Measurements from ENCODE around the gene MATR3. TPM values are rescaled to one million over a fixed set of nuclear protein-coding genes. Genes with fewer than 3 reads are reported as not detected.
A peak's percentile ranks its signal among the peaks of the same experiment; 100 is the strongest.

MATR3 gene
- total and polyA plus RNA-seq, 4 donors, result 38.4 to 111 (median 69.7) TPM

DNA sequence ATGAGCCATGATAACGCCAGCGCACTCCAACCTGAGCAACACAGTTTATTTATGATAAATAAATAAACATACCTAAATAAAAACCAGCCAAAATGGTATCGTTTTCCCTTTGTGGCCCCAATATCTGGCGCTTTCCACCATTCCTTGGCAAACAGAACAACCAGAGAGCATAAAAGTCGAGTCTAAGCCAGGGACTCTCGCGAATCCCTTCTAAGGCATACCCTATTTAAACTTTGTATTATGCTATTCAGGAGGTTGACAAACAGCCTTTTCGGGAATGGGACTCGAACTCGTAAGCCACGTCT, 386 bp upstream of the MATR3 start (continued):
- TF ChIP-seq YY1 (IDR thresholded peaks at IDR 0.05) (no peak), FOXA1 (IDR thresholded peaks at IDR 0.05) (no peak), EGR1 (IDR thresholded peaks at IDR 0.05; ENCODE audit: low read depth in 2 of 2) (no peak), RXRA (IDR thresholded peaks at IDR 0.05) (no peak), NR2F2 (IDR thresholded peaks at IDR 0.05) (no peak)
- TF ChIP-seq, protein P1, sequence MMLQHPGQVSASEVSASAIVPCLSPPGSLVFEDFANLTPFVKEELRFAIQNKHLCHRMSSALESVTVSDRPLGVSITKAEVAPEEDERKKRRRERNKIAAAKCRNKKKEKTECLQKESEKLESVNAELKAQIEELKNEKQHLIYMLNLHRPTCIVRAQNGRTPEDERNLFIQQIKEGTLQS (IDR thresholded peaks at IDR 0.05), result no peak

DNA sequence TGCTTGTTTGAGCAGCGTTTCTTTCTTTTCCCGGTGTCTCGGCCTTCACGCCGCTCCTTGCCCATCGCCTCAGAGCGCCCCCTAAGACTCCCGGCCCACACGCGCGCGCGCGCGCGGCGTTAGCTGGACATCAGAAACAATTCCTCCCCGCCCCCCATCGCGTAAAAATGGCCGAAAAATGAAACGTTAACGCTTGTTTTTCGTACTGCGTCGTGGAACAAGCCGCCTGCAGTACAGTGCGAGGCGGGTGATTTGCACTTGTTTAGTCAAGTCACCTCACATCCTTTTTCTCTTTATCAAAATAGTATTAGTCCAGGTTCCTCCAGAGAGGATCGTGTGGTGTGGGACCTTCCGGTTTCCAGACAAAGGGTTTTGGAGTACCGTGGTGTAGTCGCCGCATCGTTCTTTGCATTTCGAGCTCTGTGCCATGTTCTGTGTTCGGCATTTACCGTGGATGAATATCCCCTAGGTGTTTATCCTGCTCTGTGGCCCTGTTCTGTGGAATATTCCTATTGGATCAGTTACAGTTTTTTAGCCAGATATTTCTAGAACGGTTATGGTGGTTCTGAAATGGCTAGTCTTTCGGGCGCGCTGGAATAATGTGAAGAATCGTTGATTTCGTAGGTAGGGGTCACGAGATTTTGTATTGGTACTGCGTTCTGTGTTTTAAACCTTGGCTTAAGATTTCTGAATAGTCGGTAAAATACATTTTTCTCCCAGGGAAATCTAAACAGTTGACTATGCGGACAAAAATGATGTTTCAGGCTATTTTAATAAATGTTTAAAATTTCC, 1.0 kb downstream of the MATR3 start:
- Histone ChIP-seq H3K27me3 (ENCODE audit: control insufficient read depth in 4 of 4, insufficient read depth in 4 of 4, low read length in 3 of 4) (no peaks in the 10 kb centered on the region), H3K9me3 (ENCODE audit: control insufficient read depth in 4 of 4, low read length in 3 of 4) (no peaks in the 10 kb centered on the region), H3K36me3 (ENCODE audit: control insufficient read depth in 4 of 4, insufficient read depth in 3 of 4, low read depth in 1 of 4, low read length in 3 of 4) (no peaks in the 10 kb centered on the region), H3K4me1 (ENCODE audit: control insufficient read depth in 4 of 4, insufficient read depth in 4 of 4, low read length in 3 of 4) (peaks cover 7 to 37% (median 28%) of the 10 kb centered on the region in 4 donors), H3K27ac (ENCODE audit: low read depth in 1 of 2, low read length in 2 of 2) (peak overlapping the region; percentile 100), H3K9ac (ENCODE audit: low read depth in 1 of 2, low read length in 2 of 2) (peak overlapping the region; percentile 98 to 99), H3K4me3 (ENCODE audit: low read depth in 1 of 3, low read length in 3 of 3) (peak overlapping the region; percentile 83 to 94 (median 88))
- peak; percentile 80 for DNase-seq (ENCODE audit: low spot score)
- WGBS, result under 1% methylated on average over 48 of the region's 48 CpGs
- TF ChIP-seq GABPA (IDR thresholded peaks at IDR 0.05 in 1 of 2, conservative IDR thresholded peaks at IDR 0.05 in 1 of 2) (peak in 1 of 2 donors; percentile 39), RAD21 (IDR thresholded peaks at IDR 0.05) (no peak), YY1 (IDR thresholded peaks at IDR 0.05) (peak; percentile 90)

DNA sequence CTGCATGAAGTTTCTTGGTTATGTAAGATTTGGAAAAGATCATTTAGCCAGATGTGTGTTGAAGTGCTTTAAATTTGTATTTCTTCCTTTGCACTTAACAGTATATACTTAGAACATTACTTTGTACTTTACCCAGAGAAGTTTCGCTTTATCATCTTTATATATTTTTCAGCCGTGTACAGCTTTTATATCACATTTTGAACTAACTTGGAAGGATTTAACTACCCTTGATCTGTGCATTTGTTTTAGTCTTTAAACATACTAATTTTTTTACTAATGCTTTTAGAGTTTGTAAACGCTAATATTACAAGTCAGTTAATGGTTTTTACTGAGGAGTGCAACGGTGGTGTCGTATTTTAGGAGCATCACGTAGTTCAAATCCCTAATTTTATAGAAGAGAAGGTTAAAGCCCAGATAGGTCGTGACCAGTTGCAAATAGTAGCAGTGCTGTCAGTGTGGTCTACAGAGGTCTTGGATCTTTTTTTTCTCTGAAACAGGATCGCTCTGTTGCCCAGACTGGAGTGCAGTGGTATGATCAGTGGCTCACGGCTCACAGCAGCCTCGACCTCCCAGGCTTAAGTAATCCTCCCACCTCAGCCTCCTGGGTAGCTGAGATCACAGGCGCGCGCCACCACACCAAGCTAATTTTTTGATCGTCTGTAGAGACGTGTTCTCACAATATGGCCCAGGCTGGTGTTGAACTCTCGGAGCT, 2.0 kb downstream of the MATR3 start:
- TF ChIP-seq RAD21 (IDR thresholded peaks at IDR 0.05), result no peak
- TF ChIP-seq TAF1 (conservative IDR thresholded peaks at IDR 0.05), result no peak
- TF ChIP-seq NR2F2 (IDR thresholded peaks at IDR 0.05), result no peak
- TF ChIP-seq FOXA1 (IDR thresholded peaks at IDR 0.05), result no peak
- TF ChIP-seq, protein P2, sequence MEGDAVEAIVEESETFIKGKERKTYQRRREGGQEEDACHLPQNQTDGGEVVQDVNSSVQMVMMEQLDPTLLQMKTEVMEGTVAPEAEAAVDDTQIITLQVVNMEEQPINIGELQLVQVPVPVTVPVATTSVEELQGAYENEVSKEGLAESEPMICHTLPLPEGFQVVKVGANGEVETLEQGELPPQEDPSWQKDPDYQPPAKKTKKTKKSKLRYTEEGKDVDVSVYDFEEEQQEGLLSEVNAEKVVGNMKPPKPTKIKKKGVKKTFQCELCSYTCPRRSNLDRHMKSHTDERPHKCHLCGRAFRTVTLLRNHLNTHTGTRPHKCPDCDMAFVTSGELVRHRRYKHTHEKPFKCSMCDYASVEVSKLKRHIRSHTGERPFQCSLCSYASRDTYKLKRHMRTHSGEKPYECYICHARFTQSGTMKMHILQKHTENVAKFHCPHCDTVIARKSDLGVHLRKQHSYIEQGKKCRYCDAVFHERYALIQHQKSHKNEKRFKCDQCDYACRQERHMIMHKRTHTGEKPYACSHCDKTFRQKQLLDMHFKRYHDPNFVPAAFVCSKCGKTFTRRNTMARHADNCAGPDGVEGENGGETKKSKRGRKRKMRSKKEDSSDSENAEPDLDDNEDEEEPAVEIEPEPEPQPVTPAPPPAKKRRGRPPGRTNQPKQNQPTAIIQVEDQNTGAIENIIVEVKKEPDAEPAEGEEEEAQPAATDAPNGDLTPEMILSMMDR (IDR thresholded peaks at IDR 0.05; ENCODE audit: low read depth, low read length, missing input control), result no peak
- TF ChIP-seq FOXA2 (IDR thresholded peaks at IDR 0.05), result no peak
- TF ChIP-seq, protein P1 (IDR thresholded peaks at IDR 0.05), result no peak
- TF ChIP-seq EGR1 (IDR thresholded peaks at IDR 0.05; ENCODE audit: low read depth in 2 of 2), result no peak
- no peak for TF ChIP-seq GABPA (IDR thresholded peaks at IDR 0.05 in 1 of 2, conservative IDR thresholded peaks at IDR 0.05 in 1 of 2)
- TF ChIP-seq, protein P3, sequence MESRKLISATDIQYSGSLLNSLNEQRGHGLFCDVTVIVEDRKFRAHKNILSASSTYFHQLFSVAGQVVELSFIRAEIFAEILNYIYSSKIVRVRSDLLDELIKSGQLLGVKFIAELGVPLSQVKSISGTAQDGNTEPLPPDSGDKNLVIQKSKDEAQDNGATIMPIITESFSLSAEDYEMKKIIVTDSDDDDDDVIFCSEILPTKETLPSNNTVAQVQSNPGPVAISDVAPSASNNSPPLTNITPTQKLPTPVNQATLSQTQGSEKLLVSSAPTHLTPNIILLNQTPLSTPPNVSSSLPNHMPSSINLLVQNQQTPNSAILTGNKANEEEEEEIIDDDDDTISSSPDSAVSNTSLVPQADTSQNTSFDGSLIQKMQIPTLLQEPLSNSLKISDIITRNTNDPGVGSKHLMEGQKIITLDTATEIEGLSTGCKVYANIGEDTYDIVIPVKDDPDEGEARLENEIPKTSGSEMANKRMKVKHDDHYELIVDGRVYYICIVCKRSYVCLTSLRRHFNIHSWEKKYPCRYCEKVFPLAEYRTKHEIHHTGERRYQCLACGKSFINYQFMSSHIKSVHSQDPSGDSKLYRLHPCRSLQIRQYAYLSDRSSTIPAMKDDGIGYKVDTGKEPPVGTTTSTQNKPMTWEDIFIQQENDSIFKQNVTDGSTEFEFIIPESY (IDR thresholded peaks at IDR 0.05), result no peak
- TF ChIP-seq HNF4G (IDR thresholded peaks at IDR 0.05), result no peak
- no peak for TF ChIP-seq JUND (IDR thresholded peaks at IDR 0.05)
- no peak for TF ChIP-seq RXRA (IDR thresholded peaks at IDR 0.05)
- no peak for TF ChIP-seq YY1 (IDR thresholded peaks at IDR 0.05)
- TF ChIP-seq HNF4A (conservative IDR thresholded peaks at IDR 0.05), result no peak
- peak overlapping the region in 1 of 2 donors; percentile 99 for H3K9ac ChIP-seq (ENCODE audit: low read depth in 1 of 2, low read length in 2 of 2)
- WGBS, result 39% methylated on average over 16 of the region's 16 CpGs
- H3K27me3 ChIP-seq (ENCODE audit: control insufficient read depth in 4 of 4, insufficient read depth in 4 of 4, low read length in 3 of 4), result no peaks in the 10 kb centered on the region
- no peaks in the 10 kb centered on the region for H3K9me3 ChIP-seq (ENCODE audit: control insufficient read depth in 4 of 4, low read length in 3 of 4)
- DNase-seq (ENCODE audit: low spot score), result no peak
- no peaks in the 10 kb centered on the region for H3K36me3 ChIP-seq (ENCODE audit: control insufficient read depth in 4 of 4, insufficient read depth in 3 of 4, low read depth in 1 of 4, low read length in 3 of 4)
- peak overlapping the region; percentile 100 for H3K27ac ChIP-seq (ENCODE audit: low read depth in 1 of 2, low read length in 2 of 2)
- peak overlapping the region; percentile 83 to 94 (median 88) for H3K4me3 ChIP-seq (ENCODE audit: low read depth in 1 of 3, low read length in 3 of 3)
- peaks cover 7 to 40% (median 28%) of the 10 kb centered on the region in 4 donors for H3K4me1 ChIP-seq (ENCODE audit: control insufficient read depth in 4 of 4, insufficient read depth in 4 of 4, low read length in 3 of 4)

Data from liver (tissue), 9 donors.